ENCODE measurements around the gene DOK3. TPM values are rescaled to one million over a fixed set of nuclear protein-coding genes. Genes with fewer than 3 reads are reported as not detected.
A peak's percentile ranks its signal among the peaks of the same experiment; 100 is the strongest.

Gene DOK3
- total and polyA plus RNA-seq, 2 of the 13 experiments (the other 11 are each of a cell fraction or from before 2014, with no cell fraction given), result 1.4 to 1.5 TPM

DNA sequence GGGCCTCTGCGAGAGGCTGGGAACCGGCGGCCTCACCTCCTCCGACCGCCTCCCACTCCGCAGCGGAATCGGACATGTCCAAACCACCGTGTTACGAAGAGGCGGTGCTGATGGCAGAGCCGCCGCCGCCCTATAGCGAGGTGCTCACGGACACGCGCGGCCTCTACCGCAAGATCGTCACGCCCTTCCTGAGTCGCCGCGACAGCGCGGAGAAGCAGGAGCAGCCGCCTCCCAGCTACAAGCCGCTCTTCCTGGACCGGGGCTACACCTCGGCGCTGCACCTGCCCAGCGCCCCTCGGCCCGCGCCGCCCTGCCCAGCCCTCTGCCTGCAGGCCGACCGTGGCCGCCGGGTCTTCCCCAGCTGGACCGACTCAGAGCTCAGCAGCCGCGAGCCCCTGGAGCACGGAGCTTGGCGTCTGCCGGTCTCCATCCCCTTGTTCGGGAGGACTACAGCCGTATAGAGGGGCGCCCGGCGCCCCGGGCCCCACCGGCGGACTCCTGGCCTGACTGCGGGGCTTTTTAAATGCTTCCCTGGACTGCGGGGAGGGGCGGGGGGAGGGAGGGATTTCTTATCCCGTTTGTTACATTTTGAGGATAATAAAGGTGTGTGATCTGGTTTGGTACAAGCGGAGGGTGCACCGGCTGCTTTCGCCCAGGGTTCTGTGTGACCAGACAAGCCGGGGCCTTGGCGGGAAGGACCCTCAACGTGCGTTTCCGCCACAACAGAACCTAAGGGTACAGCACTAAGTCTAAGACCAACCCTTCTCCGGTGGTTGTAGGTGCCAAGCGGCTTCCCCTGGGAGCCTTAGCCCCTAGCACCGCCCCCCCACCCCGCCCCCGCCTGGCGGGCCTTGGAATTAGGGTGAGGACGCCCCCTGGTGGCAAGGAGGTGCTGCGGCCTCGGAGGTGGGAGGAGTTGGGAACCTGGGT lies 53.7 kb downstream of the DOK3 start (continued):
- TF ChIP-seq, protein P1, sequence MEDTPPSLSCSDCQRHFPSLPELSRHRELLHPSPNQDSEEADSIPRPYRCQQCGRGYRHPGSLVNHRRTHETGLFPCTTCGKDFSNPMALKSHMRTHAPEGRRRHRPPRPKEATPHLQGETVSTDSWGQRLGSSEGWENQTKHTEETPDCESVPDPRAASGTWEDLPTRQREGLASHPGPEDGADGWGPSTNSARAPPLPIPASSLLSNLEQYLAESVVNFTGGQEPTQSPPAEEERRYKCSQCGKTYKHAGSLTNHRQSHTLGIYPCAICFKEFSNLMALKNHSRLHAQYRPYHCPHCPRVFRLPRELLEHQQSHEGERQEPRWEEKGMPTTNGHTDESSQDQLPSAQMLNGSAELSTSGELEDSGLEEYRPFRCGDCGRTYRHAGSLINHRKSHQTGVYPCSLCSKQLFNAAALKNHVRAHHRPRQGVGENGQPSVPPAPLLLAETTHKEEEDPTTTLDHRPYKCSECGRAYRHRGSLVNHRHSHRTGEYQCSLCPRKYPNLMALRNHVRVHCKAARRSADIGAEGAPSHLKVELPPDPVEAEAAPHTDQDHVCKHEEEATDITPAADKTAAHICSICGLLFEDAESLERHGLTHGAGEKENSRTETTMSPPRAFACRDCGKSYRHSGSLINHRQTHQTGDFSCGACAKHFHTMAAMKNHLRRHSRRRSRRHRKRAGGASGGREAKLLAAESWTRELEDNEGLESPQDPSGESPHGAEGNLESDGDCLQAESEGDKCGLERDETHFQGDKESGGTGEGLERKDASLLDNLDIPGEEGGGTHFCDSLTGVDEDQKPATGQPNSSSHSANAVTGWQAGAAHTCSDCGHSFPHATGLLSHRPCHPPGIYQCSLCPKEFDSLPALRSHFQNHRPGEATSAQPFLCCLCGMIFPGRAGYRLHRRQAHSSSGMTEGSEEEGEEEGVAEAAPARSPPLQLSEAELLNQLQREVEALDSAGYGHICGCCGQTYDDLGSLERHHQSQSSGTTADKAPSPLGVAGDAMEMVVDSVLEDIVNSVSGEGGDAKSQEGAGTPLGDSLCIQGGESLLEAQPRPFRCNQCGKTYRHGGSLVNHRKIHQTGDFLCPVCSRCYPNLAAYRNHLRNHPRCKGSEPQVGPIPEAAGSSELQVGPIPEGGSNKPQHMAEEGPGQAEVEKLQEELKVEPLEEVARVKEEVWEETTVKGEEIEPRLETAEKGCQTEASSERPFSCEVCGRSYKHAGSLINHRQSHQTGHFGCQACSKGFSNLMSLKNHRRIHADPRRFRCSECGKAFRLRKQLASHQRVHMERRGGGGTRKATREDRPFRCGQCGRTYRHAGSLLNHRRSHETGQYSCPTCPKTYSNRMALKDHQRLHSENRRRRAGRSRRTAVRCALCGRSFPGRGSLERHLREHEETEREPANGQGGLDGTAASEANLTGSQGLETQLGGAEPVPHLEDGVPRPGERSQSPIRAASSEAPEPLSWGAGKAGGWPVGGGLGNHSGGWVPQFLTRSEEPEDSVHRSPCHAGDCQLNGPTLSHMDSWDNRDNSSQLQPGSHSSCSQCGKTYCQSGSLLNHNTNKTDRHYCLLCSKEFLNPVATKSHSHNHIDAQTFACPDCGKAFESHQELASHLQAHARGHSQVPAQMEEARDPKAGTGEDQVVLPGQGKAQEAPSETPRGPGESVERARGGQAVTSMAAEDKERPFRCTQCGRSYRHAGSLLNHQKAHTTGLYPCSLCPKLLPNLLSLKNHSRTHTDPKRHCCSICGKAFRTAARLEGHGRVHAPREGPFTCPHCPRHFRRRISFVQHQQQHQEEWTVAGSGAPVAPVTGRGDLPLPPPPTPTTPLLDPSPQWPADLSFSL (CRISPR knock-in tag; IDR thresholded peaks at IDR 0.05), result 0 out of 2 replicates have a peak, but pooled peaks have one; percentile 47
- TF ChIP-seq SOX6 (IDR thresholded peaks at IDR 0.05) (no peak), SOX6 (CRISPR knock-in tag; IDR thresholded peaks at IDR 0.05) (peak; percentile 6), ESRRA (CRISPR knock-in tag; IDR thresholded peaks at IDR 0.05; ENCODE audit: low read depth) (0 out of 2 replicates have a peak, but pooled peaks have one; percentile 25), CENPT (CRISPR knock-in tag; IDR thresholded peaks at IDR 0.05; ENCODE audit: low read depth) (0 out of 2 replicates have a peak, but pooled peaks have one; percentile 32), MEF2D (CRISPR knock-in tag; IDR thresholded peaks at IDR 0.05) (0 out of 2 replicates have a peak, but pooled peaks have one; percentile 11), PHF8 (CRISPR knock-in tag; IDR thresholded peaks at IDR 0.05) (peak; percentile 56; the same call in 1 of the 2 replicates), ZNF317 (CRISPR knock-in tag; IDR thresholded peaks at IDR 0.05) (0 out of 2 replicates have a peak, but pooled peaks have one; percentile 28), HNRNPL (IDR thresholded peaks at IDR 0.05; ENCODE audit: low read depth, low read length) (peak; percentile 30; the same call in 1 of the 2 replicates), KDM5B (CRISPR knock-in tag; IDR thresholded peaks at IDR 0.05; ENCODE audit: borderline replicate concordance) (peak; percentile 8; the same call in 1 of the 2 replicates), ZNF781 (CRISPR knock-in tag; IDR thresholded peaks at IDR 0.05; ENCODE audit: borderline replicate concordance, not compliant biosample characterization) (no peak), ZNF350 (CRISPR knock-in tag; IDR thresholded peaks at IDR 0.05; ENCODE audit: borderline replicate concordance, low read depth) (peak; percentile 11; the same call in 1 of the 2 replicates)
- TF ChIP-seq, protein P2, sequence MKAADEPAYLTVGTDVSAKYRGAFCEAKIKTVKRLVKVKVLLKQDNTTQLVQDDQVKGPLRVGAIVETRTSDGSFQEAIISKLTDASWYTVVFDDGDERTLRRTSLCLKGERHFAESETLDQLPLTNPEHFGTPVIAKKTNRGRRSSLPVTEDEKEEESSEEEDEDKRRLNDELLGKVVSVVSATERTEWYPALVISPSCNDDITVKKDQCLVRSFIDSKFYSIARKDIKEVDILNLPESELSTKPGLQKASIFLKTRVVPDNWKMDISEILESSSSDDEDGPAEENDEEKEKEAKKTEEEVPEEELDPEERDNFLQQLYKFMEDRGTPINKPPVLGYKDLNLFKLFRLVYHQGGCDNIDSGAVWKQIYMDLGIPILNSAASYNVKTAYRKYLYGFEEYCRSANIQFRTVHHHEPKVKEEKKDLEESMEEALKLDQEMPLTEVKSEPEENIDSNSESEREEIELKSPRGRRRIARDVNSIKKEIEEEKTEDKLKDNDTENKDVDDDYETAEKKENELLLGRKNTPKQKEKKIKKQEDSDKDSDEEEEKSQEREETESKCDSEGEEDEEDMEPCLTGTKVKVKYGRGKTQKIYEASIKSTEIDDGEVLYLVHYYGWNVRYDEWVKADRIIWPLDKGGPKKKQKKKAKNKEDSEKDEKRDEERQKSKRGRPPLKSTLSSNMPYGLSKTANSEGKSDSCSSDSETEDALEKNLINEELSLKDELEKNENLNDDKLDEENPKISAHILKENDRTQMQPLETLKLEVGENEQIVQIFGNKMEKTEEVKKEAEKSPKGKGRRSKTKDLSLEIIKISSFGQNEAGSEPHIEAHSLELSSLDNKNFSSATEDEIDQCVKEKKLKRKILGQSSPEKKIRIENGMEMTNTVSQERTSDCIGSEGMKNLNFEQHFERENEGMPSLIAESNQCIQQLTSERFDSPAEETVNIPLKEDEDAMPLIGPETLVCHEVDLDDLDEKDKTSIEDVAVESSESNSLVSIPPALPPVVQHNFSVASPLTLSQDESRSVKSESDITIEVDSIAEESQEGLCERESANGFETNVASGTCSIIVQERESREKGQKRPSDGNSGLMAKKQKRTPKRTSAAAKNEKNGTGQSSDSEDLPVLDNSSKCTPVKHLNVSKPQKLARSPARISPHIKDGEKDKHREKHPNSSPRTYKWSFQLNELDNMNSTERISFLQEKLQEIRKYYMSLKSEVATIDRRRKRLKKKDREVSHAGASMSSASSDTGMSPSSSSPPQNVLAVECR (CRISPR knock-in tag; IDR thresholded peaks at IDR 0.05; ENCODE audit: borderline replicate concordance), result peak; percentile 43; the same call in 1 of the 2 replicates
- TF ChIP-seq, protein P3, sequence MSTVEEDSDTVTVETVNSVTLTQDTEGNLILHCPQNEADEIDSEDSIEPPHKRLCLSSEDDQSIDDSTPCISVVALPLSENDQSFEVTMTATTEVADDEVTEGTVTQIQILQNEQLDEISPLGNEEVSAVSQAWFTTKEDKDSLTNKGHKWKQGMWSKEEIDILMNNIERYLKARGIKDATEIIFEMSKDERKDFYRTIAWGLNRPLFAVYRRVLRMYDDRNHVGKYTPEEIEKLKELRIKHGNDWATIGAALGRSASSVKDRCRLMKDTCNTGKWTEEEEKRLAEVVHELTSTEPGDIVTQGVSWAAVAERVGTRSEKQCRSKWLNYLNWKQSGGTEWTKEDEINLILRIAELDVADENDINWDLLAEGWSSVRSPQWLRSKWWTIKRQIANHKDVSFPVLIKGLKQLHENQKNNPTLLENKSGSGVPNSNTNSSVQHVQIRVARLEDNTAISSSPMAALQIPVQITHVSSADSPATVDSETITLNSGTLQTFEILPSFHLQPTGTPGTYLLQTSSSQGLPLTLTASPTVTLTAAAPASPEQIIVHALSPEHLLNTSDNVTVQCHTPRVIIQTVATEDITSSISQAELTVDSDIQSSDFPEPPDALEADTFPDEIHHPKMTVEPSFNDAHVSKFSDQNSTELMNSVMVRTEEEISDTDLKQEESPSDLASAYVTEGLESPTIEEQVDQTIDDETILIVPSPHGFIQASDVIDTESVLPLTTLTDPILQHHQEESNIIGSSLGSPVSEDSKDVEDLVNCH (CRISPR knock-in tag; IDR thresholded peaks at IDR 0.05), result no peak
